B cell (primary cell): ENCODE results near the gene ANXA4. TPM values are rescaled to one million over a fixed set of nuclear protein-coding genes. Genes with fewer than 3 reads are reported as not detected.

Experiments
- ATAC-seq: fragments of 200-7000 bp; cut with Tn5 transposase; one replicate; pipeline ENCODE4 v1.10.0; 2021; ENCODE audit warnings: low read depth, mild to moderate bottlenecking, moderate number of reproducible peaks, moderate library complexity
- CTCF ChIA-PET: fragments of 350-600 bp; sonication (Branson Sonifier 250); formaldehyde crosslinking; loops from one replicate; lab custom pipeline; 2021; ENCODE audit warnings: antibody characterized with exemption, inconsistent platforms; lab: Charles Lee
- POLR2A ChIA-PET: fragments of 350-600 bp; sonication (Branson Sonifier 250); formaldehyde crosslinking; loops from one replicate; lab custom pipeline; 2021; ENCODE audit warnings: antibody characterized with exemption; lab: Charles Lee
- DNase-seq: peaks from one replicate; pipeline ENCODE4 v3.0.0; 2013
- H2AFZ ChIP-seq: 2 replicates; pipeline ENCODE4 v1.6.1; 2012; ENCODE audit warnings: mild to moderate bottlenecking, low read depth, low read length; ENCODE audit not compliant: insufficient read depth, poor library complexity, severe bottlenecking
- H3K27ac ChIP-seq, 2 donors: 1 replicate in 1 of 2; 2 replicates in 1 of 2; pipeline ENCODE4 v1.5.1; 2012 to 2013; ENCODE audit warnings: low read length in 2 of 2, mild to moderate bottlenecking in 2 of 2, moderate library complexity in 1 of 2
- H3K27me3 ChIP-seq, 4 experiments: fragments of 200-600 bp in 1 of 4; sonication (generic) in 1 of 4; replicated peaks in 1 of 4; 1 replicate in 2 of 4; 2 replicates in 2 of 4; pipeline versions ENCODE4 v1.6.1 to v1.7.0; 2013 to 2016; ENCODE audit warnings: low read length in 3 of 4, mild to moderate bottlenecking in 2 of 4, mixed read lengths in 1 of 4, moderate library complexity in 1 of 4; ENCODE audit not compliant: insufficient read depth in 4 of 4, control insufficient read depth in 3 of 4; ENCODE audit errors: control extremely low read depth in 1 of 4
- H3K36me3 ChIP-seq, 2 experiments: replicated peaks in 1 of 2; 1 replicate in 1 of 2; 2 replicates in 1 of 2; pipeline versions ENCODE4 v1.6.1 to v1.7.1; 2013; ENCODE audit warnings: low read length in 1 of 2; ENCODE audit not compliant: insufficient read depth in 2 of 2, control insufficient read depth in 1 of 2; ENCODE audit errors: control extremely low read depth in 1 of 2, extremely low read depth in 1 of 2
- H3K4me1 ChIP-seq, 2 donors: fragments of 200-600 bp in 1 of 2; sonication (generic) in 1 of 2; 1 replicate in 1 of 2; 2 replicates in 1 of 2; pipeline versions ENCODE4 v1.5.1 to v1.6.1; 2013 to 2017; ENCODE audit warnings: low read length in 2 of 2; ENCODE audit not compliant: control insufficient read depth in 2 of 2, insufficient read depth in 2 of 2
- H3K4me2 ChIP-seq: replicated peaks from 2 replicates; pipeline ENCODE3; 2012; ENCODE audit warnings: mild to moderate bottlenecking, low read depth, low read length; ENCODE audit not compliant: poor library complexity, severe bottlenecking
- H3K4me3 ChIP-seq, 5 experiments: fragments of 200-600 bp in 1 of 5; sonication (generic) in 1 of 5; 1 replicate in 3 of 5; 2 replicates in 2 of 5; pipeline versions ENCODE4 v1.5.1 to v1.7.0; 2011 to 2016; ENCODE audit warnings: low read length in 4 of 5, mild to moderate bottlenecking in 4 of 5, low read depth in 2 of 5, control low read depth in 1 of 5, moderate library complexity in 1 of 5; ENCODE audit not compliant: insufficient read depth in 1 of 5; ENCODE audit errors: control extremely low read depth in 1 of 5, extremely low read depth in 1 of 5
- H3K79me2 ChIP-seq: fragments of 200-600 bp; sonication (generic); one replicate; pipeline ENCODE4 v1.6.0; 2016; ENCODE audit warnings: low read length; ENCODE audit not compliant: control insufficient read depth, insufficient read depth
- H3K9ac ChIP-seq: fragments of 200-600 bp; sonication (generic); 2 replicates; pipeline ENCODE4 v1.6.1; 2017; ENCODE audit warnings: mild to moderate bottlenecking, low read length, moderate library complexity
- H3K9me3 ChIP-seq, 3 donors: one replicate each; pipeline versions ENCODE4 v1.6.1 to v1.7.1; 2013; ENCODE audit warnings: low read length in 2 of 3; ENCODE audit not compliant: control insufficient read depth in 2 of 3, insufficient read depth in 1 of 3; ENCODE audit errors: control extremely low read depth in 1 of 3
- H4K20me1 ChIP-seq: 2 replicates; pipeline ENCODE4 v1.6.0; 2012; ENCODE audit warnings: mild to moderate bottlenecking, low read length; ENCODE audit not compliant: insufficient read depth, control insufficient read depth, poor library complexity, severe bottlenecking
- H3K27ac Mint-ChIP-seq: one replicate; pipeline ENCODE4 v1.8.0; 2021; ENCODE audit warnings: mixed read lengths
- H3K27me3 Mint-ChIP-seq: one replicate; pipeline ENCODE4 v1.8.0; 2021; ENCODE audit warnings: mixed read lengths
- H3K4me1 Mint-ChIP-seq: one replicate; pipeline ENCODE4 v1.8.0; 2021; ENCODE audit warnings: mixed read lengths
- H3K4me3 Mint-ChIP-seq: one replicate; pipeline ENCODE4 v1.8.0; 2021; ENCODE audit warnings: mixed read lengths
- H3K9me3 Mint-ChIP-seq: one replicate; pipeline ENCODE4 v1.8.0; 2022; ENCODE audit warnings: mixed read lengths; ENCODE audit not compliant: insufficient read depth
- CTCF ChIP-seq: fragments of 200-600 bp; IDR thresholded peaks from one replicate; pipeline ENCODE4 v1.8.0; 2022; ENCODE audit warnings: antibody characterized with exemption, mild to moderate bottlenecking
- EZH2 ChIP-seq: IDR thresholded peaks from 2 replicates; pipeline ENCODE4 v1.6.1; 2012; ENCODE audit warnings: borderline replicate concordance, low read depth, mild to moderate bottlenecking, moderate library complexity, low read length; ENCODE audit not compliant: insufficient read depth, poor library complexity, severe bottlenecking
- WGBS: methylation state at CpG from one replicate; pipeline ENCODE4 v1.1.5; 2013; ENCODE audit warnings: missing lambda C conversion rate; ENCODE audit not compliant: insufficient coverage; 5-methylcytosine and 5-hydroxymethylcytosine counted together
- intact Hi-C: fragments of 100-400 bp; cut with micrococcal nuclease; formaldehyde crosslinking; loops from one replicate; pipeline ENCODE4 v1.10.0; 2022
- polyA plus RNA-seq: library from polyadenylated mRNA; depleted of rRNA; stranded (reverse); fragments of >200 nt; gene quantifications from 2 replicates; pipeline ENCODE4 v1.2.3, GENCODE V29; 2012
- total RNA-seq, 2 donors: library from RNA; stranded (reverse); fragments of 120-200 nt in 1 of 2; gene quantifications; 1 replicate in 1 of 2; 2 replicates in 1 of 2; pipeline versions ENCODE4 v1.2.3 to v1.2.4, GENCODE V29; 2013 to 2022

ANXA4 gene
- total and polyA plus RNA-seq, 2 donors (not counting 1 experiment from before 2014, with no cell fraction given) = 28.4 to 61.7 TPM

DNA sequence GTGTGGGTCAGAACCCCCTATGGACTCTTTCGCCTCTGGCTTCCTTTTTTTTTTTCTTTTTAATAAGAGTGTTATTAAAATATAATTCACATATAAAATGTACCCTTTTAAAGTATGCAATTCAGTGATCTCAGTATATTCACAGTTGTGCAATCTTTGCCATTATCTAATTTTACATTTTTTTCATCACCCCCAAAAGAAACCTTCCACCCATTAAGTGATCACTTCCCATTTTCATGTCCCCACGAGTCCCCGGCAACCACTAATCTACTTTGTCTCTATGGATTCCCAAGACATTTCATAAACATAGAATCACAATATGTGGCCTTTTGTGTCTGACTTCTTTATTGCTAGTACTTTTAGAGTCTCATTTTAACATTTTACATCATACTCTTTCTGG lies 38.7 kb upstream of the ANXA4 start:
- DNase-seq = peak; percentile 39
- no peak for TF ChIP-seq CTCF
- no peak for TF ChIP-seq EZH2
- Mint-ChIP-seq H3K4me3 (no peak overlapping the region), H3K9me3 (no peaks in the 10 kb centered on the region), H3K27me3 (peaks cover 43% of the 10 kb centered on the region), H3K4me1 (peaks cover 6% of the 10 kb centered on the region), H3K27ac (no peak overlapping the region)
- Histone ChIP-seq H3K9ac (no peak overlapping the region), H4K20me1 (no peaks in the 10 kb centered on the region), H3K4me1 (peaks cover 5% of the 10 kb centered on the region in 2 donors), H3K27ac (no peak overlapping the region), H3K4me3 (no peak overlapping the region), H3K36me3 (no peaks in the 10 kb centered on the region), H3K79me2 (no peaks in the 10 kb centered on the region), H3K9me3 (no peaks in the 10 kb centered on the region), H3K27me3 (peaks cover 0 to 8% (median 5%) of the 10 kb centered on the region in 4 experiments), H2AFZ (no peak overlapping the region), H3K4me2 (peak overlapping the region; percentile 12)
- intact Hi-C loops = no loop called here
- CTCF ChIA-PET = no interaction called here
- WGBS = no CpG with 5 or more reads among the region's 3 CpGs
- POLR2A ChIA-PET = no interaction called here
- ATAC-seq = no peak

GRCh38 chr2:69704446-69704845 lies 37.5 kb upstream of the ANXA4 start:
- peaks cover 5% of the 10 kb centered on the region in 2 donors for H3K4me1 ChIP-seq
- POLR2A ChIA-PET = interaction anchor here (0.6 kb wide), 1 partner anchor 279 kb away, joined by 3 read pairs; no protein-coding TSS in a partner anchor
- TF ChIP-seq EZH2 (no peak), CTCF (no peak)
- H3K4me3 ChIP-seq = no peak overlapping the region
- no peaks in the 10 kb centered on the region for H3K79me2 ChIP-seq
- Mint-ChIP-seq H3K4me1 (peaks cover 6% of the 10 kb centered on the region), H3K27ac (no peak overlapping the region), H3K9me3 (no peaks in the 10 kb centered on the region), H3K27me3 (peaks cover 42% of the 10 kb centered on the region), H3K4me3 (no peak overlapping the region)
- no peak overlapping the region for H2AFZ ChIP-seq
- peaks cover 0 to 10% (median 5%) of the 10 kb centered on the region in 4 experiments for H3K27me3 ChIP-seq
- no peaks in the 10 kb centered on the region for H3K9me3 ChIP-seq
- H4K20me1 ChIP-seq = no peaks in the 10 kb centered on the region
- no peak overlapping the region for H3K27ac ChIP-seq
- no peak overlapping the region for H3K4me2 ChIP-seq
- DNase-seq = no peak
- CTCF ChIA-PET = interaction anchor here (0.8 kb wide), 1 partner anchor 10 kb away, joined by 3 read pairs; no protein-coding TSS in a partner anchor
- WGBS = 92% methylated on average over 5 of the region's 5 CpGs
- H3K36me3 ChIP-seq = no peaks in the 10 kb centered on the region
- intact Hi-C loops = no loop called here
- no peak for ATAC-seq
- no peak overlapping the region for H3K9ac ChIP-seq
